Measurements from ENCODE around the gene PLXNB1.
"Not testable (repeated sequence)": the region's sequence is repeated elsewhere in the genome, so short reads cannot be mapped to it uniquely, and the experiment has no call there.

Gene PLXNB1

GRCh38 chr3:48406443-48407431 is 23.1 kb downstream of the PLXNB1 start:
- no peak for DNase-seq (ENCODE audit: low read depth in 3 of 3)

DNA sequence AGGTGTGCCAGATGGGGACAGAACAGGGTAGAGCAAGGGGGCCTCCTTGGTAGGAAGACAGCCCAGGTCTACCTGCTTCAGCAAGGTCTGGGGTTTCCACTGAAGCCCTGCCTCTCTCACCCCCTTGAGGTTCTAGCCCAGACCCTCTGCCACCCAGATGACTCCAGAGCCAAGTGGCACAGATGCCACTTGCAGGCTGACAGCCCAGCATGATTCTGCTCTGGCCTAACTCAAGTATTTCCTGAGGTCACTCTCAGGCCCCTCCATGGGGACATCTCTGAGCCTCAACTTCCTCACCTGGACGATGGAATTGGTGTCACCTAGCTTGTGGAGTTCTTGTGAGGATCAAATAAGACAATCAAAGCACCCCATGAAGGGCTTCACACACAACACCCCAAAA is 23.9 kb downstream of the PLXNB1 start:
- DNase-seq (ENCODE audit: low read depth in 3 of 3) = no peak

- DNase-seq (ENCODE audit: low read depth in 3 of 3) = no peak
Observed at GRCh38 chr3:48405343-48405881, 24.5 kb downstream of the PLXNB1 start.

DNA sequence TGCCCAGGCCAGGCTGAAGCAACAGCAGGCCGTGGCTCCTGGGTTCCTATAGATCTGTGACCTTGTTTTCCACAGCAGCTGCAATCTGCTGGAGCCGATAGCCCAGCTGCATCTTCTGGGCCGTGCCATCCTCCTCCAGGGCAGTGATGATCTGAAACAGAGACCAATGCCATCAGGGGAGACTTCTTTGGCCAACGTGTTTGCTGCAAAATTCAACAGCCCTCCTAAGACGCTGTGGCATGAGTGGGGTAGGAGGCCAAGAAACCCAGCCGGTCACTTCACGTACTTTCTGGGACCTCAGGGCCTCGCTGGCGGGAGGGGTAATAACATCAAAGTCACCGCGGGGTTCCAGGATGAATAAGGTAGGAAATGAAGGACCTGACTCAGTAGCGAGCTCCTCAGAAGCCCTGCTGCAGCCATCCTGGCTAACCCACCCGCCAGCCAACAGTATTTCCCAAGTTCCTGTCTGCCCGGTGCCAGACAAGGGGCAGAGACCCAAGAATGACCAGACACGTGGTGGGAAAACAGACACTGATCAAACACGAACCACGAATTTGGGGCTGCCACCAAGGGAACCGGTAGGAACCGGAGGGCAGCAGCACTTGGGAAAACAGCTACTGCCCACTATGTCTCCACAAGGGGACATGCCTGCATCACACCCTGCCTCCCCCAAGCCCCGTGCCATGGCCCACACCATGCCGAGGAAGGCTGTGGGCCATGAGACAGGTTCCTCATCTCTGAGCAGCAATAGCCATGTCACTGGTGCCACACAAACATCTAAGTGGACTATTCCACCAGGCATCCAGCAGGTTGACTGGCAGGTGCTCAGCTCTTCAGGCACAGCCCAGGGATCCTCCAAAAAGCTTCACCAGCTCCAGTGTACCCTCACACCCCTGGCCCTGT is 25.2 kb downstream of the PLXNB1 start:
- no peak for DNase-seq (ENCODE audit: low read depth in 3 of 3)

- DNase-seq (ENCODE audit: low read depth in 3 of 3) = no peak
Observed at GRCh38 chr3:48403533-48404439, 26.1 kb downstream of the PLXNB1 start.

DNA sequence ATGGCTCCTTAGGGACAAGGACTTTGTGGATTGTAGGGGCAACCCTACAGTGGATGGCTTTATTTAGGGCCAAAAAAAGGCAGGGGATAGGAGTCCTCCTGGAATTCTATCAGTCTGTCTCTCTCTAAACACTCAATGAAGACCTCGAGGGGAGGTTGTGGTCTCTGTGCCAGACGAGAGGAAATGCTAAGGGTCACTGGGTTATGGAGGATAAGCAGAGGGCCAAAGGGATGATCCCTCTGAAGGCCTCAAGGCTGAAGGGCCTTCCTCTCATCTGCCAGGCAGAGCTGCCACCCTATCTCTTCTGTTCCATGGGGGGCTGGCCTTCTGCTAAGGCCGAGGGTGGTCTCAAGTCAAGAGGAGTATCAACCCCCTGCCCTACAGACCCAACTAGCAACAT is 27.0 kb downstream of the PLXNB1 start:
- DNase-seq (ENCODE audit: low read depth in 3 of 3) = no peak

- no peak for DNase-seq (ENCODE audit: low read depth in 3 of 3)
Observed at GRCh38 chr3:48402281-48402732, 27.6 kb downstream of the PLXNB1 start.

DNA sequence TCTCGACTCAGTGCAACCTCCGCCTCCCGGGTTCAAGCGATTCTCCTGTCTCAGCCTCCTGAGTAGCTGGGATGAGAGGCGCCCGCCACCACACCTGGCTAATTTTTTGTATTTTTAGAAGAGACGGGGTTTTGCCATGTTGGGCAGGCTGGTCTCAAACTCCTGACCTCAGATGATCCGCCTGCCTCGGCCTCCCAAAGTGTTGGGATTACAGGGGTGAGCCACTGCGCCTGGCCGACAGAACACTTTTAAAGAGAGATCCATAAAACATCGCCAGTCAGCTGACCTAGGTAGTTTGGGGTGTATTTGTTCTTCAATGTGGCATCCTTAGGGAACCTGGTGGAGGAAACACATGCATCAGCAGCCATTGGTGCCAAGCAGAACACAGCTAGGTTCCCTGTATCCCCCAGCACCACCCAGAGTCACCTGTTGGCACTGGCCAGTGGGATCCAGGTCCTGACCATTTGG is 28.4 kb downstream of the PLXNB1 start:
- DNase-seq (ENCODE audit: low read depth in 3 of 3) = not testable (repeated sequence)

DNA sequence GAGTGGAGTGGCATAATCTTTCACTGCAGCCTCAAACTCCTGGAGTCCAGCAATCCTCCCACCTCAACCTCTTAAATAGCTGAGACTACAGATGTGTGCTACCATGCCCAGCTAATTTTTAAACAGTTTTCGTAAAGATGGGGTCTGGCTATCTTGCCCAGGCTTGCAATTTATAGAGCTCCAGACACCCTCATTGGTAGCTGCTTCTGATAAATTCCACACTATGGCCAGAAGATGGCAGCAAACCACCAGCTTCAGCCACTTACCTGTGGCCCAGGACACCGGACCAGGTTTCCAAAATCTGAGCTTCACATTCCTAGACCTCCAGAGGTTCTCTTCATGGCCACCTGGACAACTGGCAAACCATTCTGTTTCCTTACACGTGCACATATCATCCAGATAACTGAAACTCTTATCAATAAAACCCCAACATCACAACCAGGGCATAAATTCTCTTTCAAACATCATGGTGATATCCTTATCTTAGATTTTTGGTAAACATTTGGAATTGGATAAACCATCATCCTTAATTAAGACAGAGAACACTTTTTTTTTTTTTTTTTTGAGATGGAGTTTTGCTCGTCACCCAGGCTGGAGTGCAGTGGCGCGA is 29.0 kb downstream of the PLXNB1 start:
- DNase-seq (ENCODE audit: low read depth in 3 of 3) = peak; percentile 24 to 50 (median 30)

- no peak for DNase-seq (ENCODE audit: low read depth in 3 of 3)
Observed at GRCh38 chr3:48399387-48400172, 30.3 kb downstream of the PLXNB1 start.

GRCh38 chr3:48398701-48399386 is 31.0 kb downstream of the PLXNB1 start:
- no peak for DNase-seq (ENCODE audit: low read depth in 3 of 3)

- no peak for DNase-seq (ENCODE audit: low read depth in 3 of 3)
Observed at GRCh38 chr3:48397767-48398681, 31.9 kb downstream of the PLXNB1 start.

DNA sequence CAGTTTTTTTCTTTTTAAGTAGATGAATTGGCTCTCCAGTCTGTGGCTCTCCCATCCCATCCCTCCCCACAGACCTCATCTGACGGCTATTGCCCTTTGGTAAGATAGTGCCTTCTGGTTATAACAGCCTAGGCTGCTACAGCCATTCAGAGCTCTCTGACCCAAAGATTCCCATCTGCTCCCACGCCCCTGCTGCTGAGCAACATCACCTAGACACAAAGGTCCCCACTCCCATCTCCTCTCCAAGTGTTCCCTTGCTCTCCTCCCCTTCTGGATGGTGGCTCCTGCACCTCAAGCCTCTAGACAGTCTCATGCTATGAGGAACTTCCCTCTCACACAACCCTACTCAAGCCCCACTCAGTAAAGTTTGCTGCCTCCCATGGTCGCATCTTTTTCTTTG is 34.2 kb downstream of the PLXNB1 start:
- no peak for DNase-seq (ENCODE audit: low read depth in 3 of 3)

- no peak for DNase-seq (ENCODE audit: low read depth in 3 of 3)
Observed at GRCh38 chr3:48394391-48394790, 35.5 kb downstream of the PLXNB1 start.

GRCh38 chr3:48388966-48389365 is 40.9 kb downstream of the PLXNB1 start:
- DNase-seq (ENCODE audit: low read depth in 3 of 3) = no peak

DNA sequence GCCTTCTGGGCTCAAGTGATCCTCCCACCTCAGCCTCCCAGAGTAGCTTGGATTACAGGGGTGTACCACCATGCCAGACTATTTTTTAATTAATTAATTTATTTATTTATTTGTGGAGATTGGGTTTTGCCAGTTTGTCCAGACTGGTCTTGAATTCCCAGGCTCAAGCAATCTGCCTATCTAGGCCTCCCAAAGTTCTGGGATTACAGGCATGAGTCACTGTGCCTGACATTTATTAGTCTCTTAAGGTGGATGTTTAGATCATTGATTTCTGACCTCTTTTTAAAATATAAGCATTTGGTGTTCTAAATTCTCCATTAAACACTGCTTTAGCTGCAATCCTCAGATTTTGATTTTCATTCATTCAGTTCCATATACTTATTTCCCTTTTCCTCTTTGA is 42.3 kb downstream of the PLXNB1 start:
- DNase-seq (ENCODE audit: low read depth in 3 of 3) = no peak

DNA sequence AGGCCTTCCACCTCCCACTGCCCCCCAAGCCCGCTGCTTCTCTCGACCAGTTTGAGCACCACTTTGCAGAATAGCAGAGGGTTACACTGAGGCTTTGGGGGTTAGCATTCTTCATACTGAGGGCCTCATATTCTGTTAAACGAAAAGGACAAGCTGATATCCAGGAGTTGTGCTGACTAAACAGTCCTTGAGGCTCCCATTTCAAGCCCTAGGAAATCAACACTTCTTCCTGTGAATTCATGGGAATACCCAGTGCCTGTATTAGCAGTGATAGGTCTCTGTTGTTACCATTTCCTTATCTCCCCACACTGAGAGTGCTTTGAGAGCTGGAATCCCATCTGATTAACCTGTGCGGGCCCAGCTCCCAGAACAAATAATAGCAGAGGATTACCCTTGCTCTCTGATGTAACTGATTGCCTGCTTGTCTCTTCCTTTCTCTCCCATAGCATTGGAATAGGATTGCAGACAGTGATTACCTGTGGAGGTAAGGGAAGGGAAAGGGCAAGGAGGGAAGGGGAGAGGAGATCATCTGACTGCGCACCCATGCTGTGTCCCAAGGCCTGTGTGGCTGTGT is 56.9 kb downstream of the PLXNB1 start:
- DNase-seq (ENCODE audit: low read depth in 3 of 3) = no peak

GRCh38 chr3:48372377-48372770 is 57.5 kb downstream of the PLXNB1 start:
- no peak for DNase-seq (ENCODE audit: low read depth in 3 of 3)
